Activated CD8-positive, alpha-beta memory T cell treated with anti-CD3 and anti-CD28 coated beads, Interleukin-2, amount 50 U/mL, for 4 hours (primary cell): ENCODE results near the gene SPECC1.
A peak's percentile ranks its signal among the peaks of the same experiment; 100 is the strongest.
"Not testable (repeated sequence)": the region's sequence is repeated elsewhere in the genome, so short reads cannot be mapped to it uniquely, and the experiment has no call there.

ENCODE experiments used
- DNase-seq: peaks from one replicate; pipeline ENCODE4 v3.0.0-alpha.2; 2020

SPECC1 gene

DNA sequence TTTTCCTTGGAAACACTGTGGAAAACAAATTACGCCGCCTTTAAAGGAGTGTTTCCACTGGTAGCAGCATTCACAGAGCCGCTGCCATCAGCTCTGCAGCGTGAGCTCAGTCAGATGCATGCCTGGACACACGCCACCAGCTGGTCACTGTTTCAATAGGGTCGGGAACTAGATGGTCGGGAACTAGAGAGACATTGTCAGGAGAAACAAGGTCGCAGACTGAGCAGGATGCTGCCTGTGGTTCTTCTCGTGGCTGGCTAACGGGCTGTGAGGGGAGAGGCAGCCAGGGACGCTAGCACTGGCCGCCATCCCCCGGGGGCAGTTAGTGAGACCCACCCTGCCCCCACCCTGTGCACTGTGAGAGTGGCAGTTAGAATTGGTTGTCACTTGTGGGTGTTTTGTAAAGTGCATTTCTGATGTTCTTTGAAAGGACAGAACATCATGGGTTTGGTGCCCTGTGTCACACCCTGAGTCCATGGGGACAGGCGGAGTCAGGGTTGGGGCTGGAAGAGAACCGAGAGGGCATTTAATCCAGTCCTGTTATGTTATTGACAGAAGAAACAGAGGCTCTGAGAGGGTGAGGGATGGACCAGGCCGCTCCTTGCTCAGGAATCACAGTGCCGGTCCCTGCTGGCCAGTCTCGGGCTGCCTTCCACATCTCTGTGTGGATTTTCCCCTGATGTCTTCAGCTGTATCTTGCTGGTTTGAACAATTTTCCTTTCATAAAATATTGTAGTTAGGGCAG, 86.3 kb downstream of the SPECC1 start:
- no peak for DNase-seq

DNA sequence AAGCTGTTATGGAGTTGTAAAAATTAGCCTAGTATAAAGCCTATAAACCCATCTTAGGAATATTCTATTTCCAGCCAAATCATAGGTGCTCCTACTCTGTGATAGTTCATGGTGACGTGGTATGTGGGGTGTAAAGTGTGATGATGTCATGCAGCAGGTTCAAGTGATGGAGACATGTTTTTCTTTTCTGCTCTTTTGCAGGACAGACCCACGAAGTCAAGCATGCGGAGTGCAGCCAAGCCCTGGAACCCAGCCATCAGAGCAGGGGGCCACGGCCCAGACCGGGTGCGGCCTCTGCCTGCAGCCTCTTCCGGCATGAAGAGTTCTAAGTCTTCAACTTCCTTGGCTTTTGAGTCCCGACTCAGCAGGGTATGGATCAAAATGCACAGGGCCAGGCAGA, 87.3 kb downstream of the SPECC1 start:
- DNase-seq, result no peak

DNA sequence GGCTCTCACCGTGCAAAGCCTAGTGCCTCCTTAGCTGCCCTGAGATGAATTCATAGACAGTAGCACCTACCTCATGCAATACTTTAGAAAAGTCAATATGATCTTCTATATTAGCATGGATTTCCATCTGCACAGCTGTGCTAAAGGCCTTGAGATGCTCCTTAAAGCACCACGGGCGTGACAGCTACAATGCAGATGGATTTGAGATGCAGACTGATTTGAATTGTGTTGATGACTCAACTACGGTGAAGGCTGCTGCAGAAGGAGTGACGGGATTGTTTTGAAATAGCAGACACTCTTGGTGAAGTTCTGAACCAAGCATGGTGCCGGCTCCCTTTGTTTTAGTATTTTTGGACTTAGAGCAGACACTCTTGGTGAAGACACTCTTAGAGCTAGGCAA, 88.2 kb downstream of the SPECC1 start:
- no peak for DNase-seq

DNA sequence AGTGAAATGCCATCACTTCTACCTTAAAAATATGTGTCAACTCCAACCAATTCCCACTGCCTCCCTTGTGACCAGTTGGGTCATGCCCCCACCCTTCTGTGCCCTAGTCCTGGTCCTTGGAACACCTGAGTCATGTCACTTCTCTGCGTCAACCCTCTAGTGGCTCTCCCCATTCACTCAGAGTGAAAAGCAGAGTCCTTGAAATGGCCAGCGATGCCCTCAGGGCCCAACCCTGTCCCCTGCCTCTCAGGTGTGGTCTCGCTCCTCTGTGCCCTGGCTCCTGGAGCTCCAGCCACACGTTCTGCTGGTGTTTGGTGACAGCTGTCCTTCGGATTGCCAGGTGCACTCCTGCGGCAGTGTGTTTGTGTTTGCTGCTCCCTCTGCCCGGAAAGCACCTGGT, 89.2 kb downstream of the SPECC1 start:
- DNase-seq, result no peak

DNA sequence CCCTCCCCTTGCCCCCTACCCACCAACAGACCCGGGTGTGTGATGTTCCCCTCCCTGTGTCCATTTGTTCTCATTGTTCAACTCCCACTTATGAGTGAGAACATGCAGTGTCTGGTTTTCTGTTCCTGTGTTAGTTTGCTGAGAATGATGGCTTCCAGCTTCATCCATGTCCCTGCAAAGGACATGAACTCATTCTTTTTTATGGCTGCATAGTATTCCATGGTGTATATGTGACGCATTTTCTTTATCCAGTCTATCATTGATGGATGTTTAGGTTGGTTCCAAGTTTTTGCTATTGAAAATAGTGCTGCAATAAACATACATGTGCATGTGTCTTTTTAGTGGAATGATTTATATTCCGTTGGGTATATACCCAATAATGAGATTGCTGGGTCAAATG, 91.6 kb downstream of the SPECC1 start:
- DNase-seq, result not testable (repeated sequence)

DNA sequence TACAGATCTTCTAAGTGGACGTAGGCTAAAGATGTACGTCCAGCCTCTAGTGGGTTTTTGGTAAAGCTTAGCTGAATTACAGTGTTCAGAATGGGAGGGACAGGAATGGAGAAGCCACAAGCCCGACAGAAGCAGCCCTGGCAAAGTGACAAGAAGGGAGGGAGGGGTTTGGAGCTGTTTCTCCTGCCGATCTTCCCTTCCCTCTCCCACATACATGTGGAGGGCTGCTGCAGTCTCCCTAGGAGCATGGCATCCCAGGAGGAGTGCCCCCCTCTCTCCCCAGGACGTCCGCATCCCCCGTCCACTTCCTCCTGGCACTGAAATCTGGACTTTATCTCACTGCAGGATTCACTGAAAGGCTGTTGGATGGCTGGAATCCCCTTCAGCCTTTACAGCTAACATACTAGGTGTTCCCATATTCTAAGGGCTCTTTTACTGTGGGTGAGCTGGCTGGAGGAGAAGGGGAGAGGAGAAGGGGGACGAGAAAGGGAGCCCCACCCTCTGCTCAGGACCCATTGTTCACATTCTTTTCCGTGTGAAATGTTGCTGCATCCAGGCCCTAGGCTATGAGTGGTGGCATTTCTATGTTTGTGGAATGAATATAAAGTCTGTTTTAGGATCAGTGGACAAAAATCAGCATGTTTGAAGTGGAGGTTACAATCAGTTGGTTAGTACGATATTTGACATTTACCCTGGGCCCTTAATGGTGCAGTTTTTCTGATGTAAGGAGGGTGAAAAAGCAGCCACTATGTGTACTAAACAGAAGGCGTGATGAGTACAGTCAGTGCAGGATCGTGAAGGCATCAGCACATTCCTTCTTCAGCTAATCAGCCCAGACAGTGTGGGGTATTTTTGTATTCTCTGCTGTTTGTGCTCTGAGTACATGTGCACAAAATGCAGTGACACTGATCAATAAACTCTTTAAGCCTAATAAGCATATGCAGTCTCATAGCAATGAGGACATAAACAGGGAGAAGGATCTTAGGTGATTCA, 94.6 kb downstream of the SPECC1 start:
- DNase-seq, result no peak

DNA sequence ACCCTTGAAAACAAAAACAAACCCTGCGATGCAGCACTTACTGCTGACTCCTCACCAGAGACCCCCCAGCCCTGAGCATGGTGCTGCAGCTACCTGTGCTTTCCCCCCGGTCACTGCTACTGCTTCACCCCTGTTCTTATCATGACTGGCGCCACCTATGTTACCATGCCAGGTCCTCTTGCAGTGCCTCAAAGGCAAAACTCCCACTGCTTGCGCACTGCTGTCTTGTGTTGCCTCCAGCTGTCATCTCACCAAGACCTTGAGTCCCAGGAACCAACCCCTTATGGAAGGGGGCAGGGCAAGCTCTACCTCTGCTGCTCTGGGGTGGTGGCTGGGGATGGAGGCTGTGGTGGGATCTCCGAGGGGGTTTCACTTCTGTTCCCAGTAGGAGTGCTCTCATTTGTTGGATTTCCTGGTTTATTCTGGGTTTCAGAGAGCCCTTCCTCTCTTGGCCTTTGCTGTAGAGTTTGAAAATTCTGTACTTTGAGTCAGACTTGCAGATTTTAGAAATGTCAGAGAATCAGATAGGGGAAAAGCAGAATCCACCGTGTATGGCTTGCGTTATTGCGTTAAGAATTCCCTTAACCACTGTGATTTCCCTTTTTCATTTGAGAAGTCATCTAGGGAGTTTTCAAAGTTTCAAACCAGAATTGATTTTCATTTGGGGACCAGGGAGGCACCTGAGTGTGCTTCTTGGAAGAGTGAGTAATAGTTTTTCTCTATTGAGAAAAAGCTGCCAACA, 96.6 kb downstream of the SPECC1 start:
- no peak for DNase-seq

DNA sequence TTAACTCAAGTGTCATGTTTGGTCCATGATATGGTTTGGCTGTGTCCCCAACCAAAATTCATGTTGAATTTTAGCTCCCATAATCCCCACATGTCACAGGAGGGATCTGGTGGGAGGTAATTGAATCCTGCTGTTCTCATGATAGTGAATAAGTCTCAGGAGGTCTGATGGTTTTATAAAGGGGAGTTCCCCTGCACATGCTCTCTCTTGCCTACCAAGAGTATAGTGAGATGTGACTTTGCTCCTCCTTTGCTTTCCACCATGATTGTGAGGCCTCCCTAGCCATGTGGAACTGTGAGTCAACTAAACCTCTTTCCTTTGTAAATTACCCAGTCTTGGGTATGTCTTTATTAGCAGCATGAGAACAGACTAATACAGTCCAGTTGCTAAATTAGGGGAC, 97.3 kb downstream of the SPECC1 start:
- DNase-seq, result not testable (repeated sequence)

DNA sequence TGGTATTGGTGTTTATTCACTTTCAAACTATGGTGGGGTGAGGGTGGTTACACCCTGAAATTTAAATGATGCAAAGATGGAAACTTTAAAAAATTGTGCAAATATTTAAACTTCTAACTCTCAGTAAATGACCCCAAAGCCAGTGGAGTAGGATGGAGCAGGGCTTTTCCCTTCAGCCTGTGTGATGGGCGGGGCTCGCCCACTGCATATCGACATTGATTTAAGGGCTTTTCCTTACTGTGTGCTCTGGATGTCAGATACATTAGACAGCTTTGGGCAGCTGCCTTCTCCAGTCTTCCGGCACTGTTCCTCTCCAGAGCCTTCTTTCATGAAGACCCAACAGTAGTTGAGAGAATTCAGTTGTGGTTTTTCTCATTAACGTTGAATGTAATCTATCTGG, 99.9 kb downstream of the SPECC1 start:
- no peak for DNase-seq

DNA sequence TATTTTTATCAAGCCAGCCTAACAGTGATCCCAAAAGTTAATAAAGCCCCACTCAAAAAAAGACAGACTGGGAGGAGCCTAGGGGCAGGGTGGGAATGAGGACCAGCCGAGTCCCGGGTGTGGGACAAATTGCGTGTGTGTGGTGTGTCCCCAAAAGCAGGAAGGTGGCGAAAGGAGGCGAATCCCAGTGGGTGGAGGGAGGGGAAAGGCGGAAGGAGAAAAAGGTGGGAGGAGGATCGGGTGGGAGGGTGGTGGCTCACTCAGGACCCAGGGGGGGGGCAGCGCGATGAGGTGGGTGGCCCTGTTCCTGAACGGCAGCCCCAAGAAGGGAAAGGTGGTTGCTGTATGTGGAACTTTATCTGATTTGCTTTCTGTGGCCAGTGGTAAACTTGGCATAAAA, 102.4 kb downstream of the SPECC1 start:
- DNase-seq, result no peak

DNA sequence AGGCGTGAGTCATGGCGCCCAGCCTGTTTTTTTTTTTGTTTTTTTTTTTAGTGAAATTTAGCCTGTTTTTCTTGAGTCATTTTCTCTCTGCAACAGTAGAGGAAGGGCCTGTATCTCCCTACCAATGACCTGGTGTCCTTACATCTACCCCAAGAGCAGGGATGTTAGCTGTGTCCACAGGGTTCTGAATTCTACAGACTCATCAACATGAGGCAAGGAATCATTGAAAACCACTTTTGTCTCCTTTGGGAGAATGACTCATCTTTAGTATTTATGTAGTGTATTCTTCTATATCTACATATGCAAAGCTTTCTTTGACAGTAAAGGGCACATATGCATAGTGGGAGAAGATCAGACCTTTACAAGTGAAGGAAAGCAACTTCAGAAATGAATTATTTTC, 105.3 kb downstream of the SPECC1 start:
- DNase-seq, result no peak

DNA sequence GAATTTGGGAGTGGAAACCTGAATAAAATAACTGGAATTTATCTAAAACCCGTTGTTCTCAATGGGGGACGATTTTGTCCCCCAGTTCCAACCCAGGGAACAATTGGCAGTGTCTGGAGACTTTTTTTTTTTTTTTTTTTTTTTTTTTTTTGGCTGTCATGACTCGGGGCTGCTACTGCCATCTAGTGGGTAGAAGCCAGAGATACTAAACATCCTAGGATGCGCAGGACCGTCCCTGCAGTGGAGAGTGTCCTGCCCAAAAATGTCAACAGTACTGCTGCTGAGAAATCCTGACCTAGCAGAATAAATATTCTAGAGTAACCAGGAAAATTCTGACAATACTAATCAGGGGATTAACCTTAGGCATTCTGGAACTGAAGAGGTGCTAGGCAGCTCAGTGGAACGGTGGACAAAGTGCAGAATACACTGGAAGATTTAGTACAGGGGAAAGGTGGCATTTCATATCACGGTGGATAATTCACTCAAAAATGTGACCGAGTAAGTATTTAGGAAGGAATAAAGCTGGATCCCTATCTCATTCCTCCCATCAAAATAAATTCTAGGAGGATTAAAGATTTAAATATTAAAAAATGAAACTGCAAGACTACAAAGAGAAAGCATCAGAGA, 107.6 kb downstream of the SPECC1 start:
- DNase-seq, result peak; percentile 40

DNA sequence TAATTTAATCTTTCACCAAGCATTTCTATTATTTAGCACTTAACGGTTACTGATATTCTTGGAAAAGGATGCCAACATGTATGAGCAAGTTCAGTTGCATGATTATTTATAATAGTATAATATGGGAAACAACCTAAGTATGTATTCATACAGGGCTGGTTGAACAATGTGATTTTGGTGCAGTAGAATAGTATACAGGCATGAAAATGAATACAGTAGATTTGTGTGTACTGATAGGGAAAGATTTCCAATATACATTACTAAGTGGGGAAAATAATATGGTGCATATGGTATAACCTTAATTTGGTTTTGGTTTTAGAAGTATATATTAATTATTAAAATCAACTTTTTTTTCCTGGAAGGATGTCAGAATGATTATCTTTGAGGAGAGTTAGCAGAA, 109.1 kb downstream of the SPECC1 start:
- no peak for DNase-seq

DNA sequence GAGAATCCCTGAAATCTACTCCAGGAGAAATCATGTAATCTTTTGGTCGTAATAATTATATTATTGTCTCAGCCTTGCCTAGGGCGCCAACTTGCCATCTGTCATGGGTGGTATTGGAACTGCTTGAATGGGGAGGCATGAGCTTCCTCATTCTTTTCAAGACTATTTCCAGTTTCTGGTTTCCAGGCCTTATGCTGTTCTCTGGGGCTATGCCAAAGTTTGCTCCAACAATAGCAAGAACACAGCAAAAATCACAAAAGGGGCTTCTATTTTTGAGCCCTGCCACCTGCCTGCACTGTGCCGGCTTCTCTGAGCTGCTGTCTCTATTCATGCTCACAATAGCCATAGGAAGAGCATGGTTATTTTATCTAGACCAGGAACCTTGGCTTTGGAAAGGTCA, 111.7 kb downstream of the SPECC1 start:
- DNase-seq, result no peak

DNA sequence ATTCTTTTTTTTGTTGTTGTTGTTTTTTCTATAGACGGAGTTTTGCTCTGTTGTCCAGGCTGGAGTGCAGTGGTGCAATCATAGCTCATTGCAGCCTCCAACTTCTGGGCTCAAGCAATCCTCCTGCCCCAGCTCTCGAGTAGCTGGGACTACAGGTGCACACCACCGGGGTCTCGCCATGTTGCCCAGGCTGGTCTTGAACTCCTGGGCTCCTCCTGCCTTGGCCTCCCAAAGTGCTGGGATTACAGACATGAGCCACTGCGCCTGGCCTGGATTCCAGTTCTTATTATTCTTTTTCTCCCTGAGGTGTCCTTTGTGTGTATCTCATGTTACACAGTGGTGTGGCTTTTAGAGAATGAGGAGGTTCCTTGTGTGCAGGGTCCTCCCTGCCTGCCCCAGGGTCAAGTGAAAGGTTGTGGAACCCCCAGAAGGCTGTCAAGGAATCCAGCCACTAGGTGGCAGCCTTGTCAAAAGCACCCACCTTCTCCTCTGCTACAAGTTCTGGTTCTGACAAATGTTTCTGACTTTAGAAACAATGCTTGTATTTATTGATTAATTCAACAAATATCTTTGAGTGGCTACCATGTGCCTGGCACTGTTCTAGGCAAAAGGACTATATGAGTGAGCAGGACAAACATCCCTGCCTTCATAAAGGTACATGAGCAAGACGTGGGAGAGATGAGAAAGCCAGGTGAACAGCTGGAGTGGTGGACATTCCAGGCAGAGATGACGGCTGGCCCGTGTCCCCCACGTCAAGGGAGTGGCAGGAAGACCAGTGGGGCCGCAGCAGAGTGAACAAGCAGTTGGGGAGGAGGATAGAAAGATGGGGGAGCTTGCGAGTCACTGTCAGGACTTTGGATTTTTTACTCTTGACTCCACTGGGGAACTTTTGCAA, 112.4 kb downstream of the SPECC1 start:
- DNase-seq, result peak; percentile 72

DNA sequence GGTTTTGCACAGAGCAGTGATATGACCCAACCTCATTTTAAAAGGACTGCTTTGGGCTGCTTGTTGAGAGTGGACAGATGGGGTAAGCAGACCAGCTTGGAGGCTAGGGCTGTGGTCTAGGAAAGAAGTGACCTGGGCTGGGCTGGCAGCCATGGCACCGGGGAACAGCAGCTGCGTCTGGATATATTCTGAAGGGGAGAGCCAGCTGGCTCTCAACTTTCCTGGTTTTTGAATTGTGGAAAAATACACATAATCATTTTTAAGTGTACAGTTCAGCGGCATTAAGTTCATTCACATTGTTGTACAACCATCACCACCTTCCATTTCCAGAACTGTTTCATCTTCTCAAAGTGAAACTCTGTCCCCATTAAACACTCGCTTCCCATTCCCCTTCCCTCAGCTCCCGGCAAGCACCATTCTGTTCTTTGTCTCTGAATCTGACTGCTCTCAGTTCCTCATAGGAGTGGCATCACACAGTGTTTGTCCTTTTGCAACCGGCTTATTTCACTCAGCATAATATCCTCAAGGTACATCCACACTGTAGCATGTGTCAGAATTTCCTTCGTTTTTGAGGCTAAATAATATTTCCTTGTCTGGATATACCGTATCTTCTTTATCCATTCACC, 113.2 kb downstream of the SPECC1 start:
- no peak for DNase-seq

DNA sequence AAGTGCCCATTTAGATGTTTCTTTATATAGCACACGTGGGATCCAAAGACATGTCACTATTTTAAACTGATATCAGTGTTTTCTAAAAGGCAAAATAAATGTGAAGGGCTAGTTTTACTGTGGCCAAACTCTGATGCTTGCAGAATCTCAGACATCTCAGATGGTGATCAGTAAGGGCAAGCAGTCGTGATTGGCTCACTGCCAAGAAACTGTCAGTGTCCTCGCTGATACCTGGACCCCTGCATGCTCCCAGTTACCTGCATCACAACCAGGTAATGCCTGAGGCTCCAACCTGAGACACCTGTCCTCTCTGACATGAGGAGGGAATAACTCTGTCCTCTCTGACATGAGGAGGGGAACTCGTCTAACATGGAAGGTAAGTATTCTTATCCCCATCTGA, 114.0 kb downstream of the SPECC1 start:
- no peak for DNase-seq

DNA sequence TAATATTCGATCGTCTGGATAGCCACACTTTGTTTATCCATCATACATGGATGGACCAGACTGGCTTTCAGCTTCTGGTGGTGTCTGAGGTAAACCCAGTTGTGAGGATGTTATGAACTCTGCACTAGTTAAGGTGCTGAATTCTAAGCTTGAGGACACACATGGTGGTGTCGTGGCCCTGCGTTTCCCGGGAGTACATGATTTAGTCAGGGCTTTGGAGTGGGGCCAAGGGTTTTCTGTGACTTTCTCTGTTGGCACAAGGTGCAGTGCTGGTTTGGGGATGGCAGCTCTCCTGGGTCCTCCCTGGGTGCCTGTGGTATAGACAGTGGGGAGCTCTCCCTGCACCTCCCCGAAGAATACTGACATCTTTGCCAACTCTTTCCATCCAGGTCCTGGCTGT, 116.6 kb downstream of the SPECC1 start:
- no peak for DNase-seq

DNA sequence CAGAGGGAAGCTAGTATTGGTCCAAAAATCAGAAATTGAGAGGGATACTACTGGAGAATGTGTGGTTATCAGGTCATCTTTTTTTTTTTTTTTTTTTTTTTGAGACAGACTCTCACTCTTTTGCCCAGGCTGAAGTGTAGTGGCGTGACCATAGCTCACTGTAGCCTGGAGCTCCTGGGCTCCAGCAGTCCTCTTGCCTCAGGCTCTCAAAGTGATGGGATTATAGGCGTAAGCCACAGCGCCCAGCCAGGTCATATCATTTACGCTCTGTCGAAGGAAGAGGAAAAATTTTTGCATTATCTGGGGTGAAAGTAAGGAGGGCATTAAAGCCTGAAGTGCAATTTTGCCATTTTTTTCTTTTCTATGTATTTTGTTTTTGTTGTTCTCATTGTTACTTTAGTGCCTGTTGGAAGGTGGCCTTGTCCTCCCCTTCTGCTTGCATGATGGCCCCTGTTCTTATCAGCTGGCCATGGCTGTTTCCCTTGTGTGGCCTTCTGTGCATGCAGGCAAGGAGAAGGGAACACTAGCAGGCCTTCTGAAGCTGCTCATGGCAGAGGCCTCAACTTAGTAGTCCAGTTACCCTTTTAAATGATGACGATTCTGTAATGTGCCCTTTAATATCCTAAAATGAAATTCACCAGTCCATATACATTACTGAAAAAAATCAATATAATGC, 118.3 kb downstream of the SPECC1 start:
- DNase-seq, result no peak

DNA sequence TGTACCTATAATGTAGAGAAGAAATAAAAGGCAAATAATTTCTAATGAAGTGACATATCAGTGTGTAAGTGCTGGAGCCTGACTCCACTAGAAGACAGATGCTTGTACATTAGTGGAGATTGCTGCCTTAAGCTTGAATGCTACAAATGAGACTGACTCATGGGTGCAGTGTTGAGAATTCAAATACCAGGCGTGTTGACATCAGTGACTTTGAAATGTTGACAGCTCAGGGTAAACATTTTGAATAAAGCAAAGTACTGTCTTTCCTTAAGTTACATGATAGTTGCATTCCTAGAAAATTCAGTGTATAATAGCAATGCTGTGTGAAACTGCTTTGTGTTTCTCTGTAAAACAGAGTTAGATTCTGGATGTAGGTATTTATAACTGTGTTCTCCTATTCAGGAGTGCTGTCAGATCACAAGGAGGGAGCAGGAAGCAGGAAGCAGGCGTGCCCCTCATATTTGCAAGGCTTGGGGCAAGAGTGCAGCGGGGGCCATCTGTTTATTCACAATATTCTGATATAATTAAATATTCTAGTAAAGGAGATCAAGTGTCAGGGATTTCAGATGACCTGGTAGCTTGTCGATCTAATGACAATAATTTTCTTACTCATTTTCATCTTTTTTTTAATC, 119.0 kb downstream of the SPECC1 start:
- no peak for DNase-seq
